ENCODE results near the gene POU4F2.

The POU4F2 gene

GRCh38 chr4:146632770-146633470, 5.8 kb upstream of the POU4F2 start:
- Histone ChIP-seq H3K4me2 (ENCODE audit: low read depth, low read length, poor library complexity, severe bottlenecking) (no peak overlapping the region), H3K9me3 (ENCODE audit: insufficient read depth, low read length) (no peaks in the 10 kb centered on the region), H4K20me1 (ENCODE audit: low read depth, low read length) (no peaks in the 10 kb centered on the region), H3K4me3 (ENCODE audit: insufficient read depth, low read length, poor library complexity, severe bottlenecking) (no peak overlapping the region), H2AFZ (ENCODE audit: low read depth, low read length, severe bottlenecking) (no peak overlapping the region), H3F3A (ENCODE audit: insufficient read depth) (no peaks in the 10 kb centered on the region), H3K36me3 (ENCODE audit: low read length) (no peaks in the 10 kb centered on the region), H3K9ac (ENCODE audit: low read length) (no peak overlapping the region), H3K9me2 (replicated peaks; ENCODE audit: insufficient read depth, low read length) (no peaks in the 10 kb centered on the region), H3K79me2 (ENCODE audit: insufficient read depth, low read length) (no peaks in the 10 kb centered on the region), H3K27ac (ENCODE audit: low read depth, low read length) (no peak overlapping the region), H3K27me3 (ENCODE audit: low read length) (no peaks in the 10 kb centered on the region)
- no peak for TF ChIP-seq EZH2phosphoT487 (conservative IDR thresholded peaks at IDR 0.05; ENCODE audit: low read length)
- TF ChIP-seq CTCF (IDR thresholded peaks at IDR 0.05; ENCODE audit: insufficient read depth, low read length, poor library complexity, severe bottlenecking): no peak

GRCh38 chr4:146633471-146633800, 5.3 kb upstream of the POU4F2 start:
- no peak overlapping the region for H3K27ac ChIP-seq (ENCODE audit: low read depth, low read length)
- H3K9me2 ChIP-seq (replicated peaks; ENCODE audit: insufficient read depth, low read length): no peaks in the 10 kb centered on the region
- H4K20me1 ChIP-seq (ENCODE audit: low read depth, low read length): no peaks in the 10 kb centered on the region
- H3K9ac ChIP-seq (ENCODE audit: low read length): no peak overlapping the region
- H2AFZ ChIP-seq (ENCODE audit: low read depth, low read length, severe bottlenecking): no peak overlapping the region
- no peaks in the 10 kb centered on the region for H3K9me3 ChIP-seq (ENCODE audit: insufficient read depth, low read length)
- no peaks in the 10 kb centered on the region for H3K36me3 ChIP-seq (ENCODE audit: low read length)
- TF ChIP-seq EZH2phosphoT487 (conservative IDR thresholded peaks at IDR 0.05; ENCODE audit: low read length): no peak
- no peak for TF ChIP-seq CTCF (IDR thresholded peaks at IDR 0.05; ENCODE audit: insufficient read depth, low read length, poor library complexity, severe bottlenecking)
- no peak overlapping the region for H3K4me3 ChIP-seq (ENCODE audit: insufficient read depth, low read length, poor library complexity, severe bottlenecking)
- H3K79me2 ChIP-seq (ENCODE audit: insufficient read depth, low read length): no peaks in the 10 kb centered on the region
- no peaks in the 10 kb centered on the region for H3K27me3 ChIP-seq (ENCODE audit: low read length)
- H3K4me2 ChIP-seq (ENCODE audit: low read depth, low read length, poor library complexity, severe bottlenecking): no peak overlapping the region
- no peaks in the 10 kb centered on the region for H3F3A ChIP-seq (ENCODE audit: insufficient read depth)

GRCh38 chr4:146634825-146635224, 3.9 kb upstream of the POU4F2 start:
- Histone ChIP-seq H3K9ac (ENCODE audit: low read length) (no peak overlapping the region), H3K4me3 (ENCODE audit: insufficient read depth, low read length, poor library complexity, severe bottlenecking) (no peak overlapping the region), H3K27ac (ENCODE audit: low read depth, low read length) (no peak overlapping the region), H3F3A (ENCODE audit: insufficient read depth) (no peaks in the 10 kb centered on the region), H3K36me3 (ENCODE audit: low read length) (no peaks in the 10 kb centered on the region), H4K20me1 (ENCODE audit: low read depth, low read length) (no peaks in the 10 kb centered on the region), H3K79me2 (ENCODE audit: insufficient read depth, low read length) (no peaks in the 10 kb centered on the region), H3K27me3 (ENCODE audit: low read length) (no peaks in the 10 kb centered on the region), H2AFZ (ENCODE audit: low read depth, low read length, severe bottlenecking) (no peak overlapping the region), H3K4me2 (ENCODE audit: low read depth, low read length, poor library complexity, severe bottlenecking) (no peak overlapping the region), H3K9me2 (replicated peaks; ENCODE audit: insufficient read depth, low read length) (no peaks in the 10 kb centered on the region), H3K9me3 (ENCODE audit: insufficient read depth, low read length) (no peaks in the 10 kb centered on the region)
- TF ChIP-seq EZH2phosphoT487 (conservative IDR thresholded peaks at IDR 0.05; ENCODE audit: low read length): no peak
- TF ChIP-seq CTCF (IDR thresholded peaks at IDR 0.05; ENCODE audit: insufficient read depth, low read length, poor library complexity, severe bottlenecking): no peak

Data from SU-DHL-6 (cell line).